GM18505 (cell line): Measurements from ENCODE around the gene MDH1B.
"Not testable (repeated sequence)": the region's sequence is repeated elsewhere in the genome, so short reads cannot be mapped to it uniquely, and the experiment has no call there.

Experiments
- ATAC-seq: cut with Tn5 transposase; IDR thresholded peaks from one replicate; pipeline ENCODE4 v1.9.1; 2021; ENCODE audit not compliant: unreplicated experiment
- POLR2A ChIP-seq: IDR thresholded peaks from 4 replicates; pipeline ENCODE4 v1.6.1; 2011; ENCODE audit warnings: borderline replicate concordance; ENCODE audit not compliant: insufficient read depth, insufficient read length; ENCODE audit errors: extremely low read depth

The MDH1B gene

GRCh38 chr2:206765242-206766056 lies at the start of gene MDH1B, which contains the start of gene FASTKD2:
MDH1B (minus strand) TSS chr2:206765328; CDS start chr2:206765271, 57 bp downstream.
FASTKD2 (plus strand) TSS chr2:206765606; CDS start chr2:206766694, 1,088 bp downstream.
- TF ChIP-seq POLR2A, result peak; percentile 81

GRCh38 chr2:206814498-206814897 lies 49.4 kb upstream of the MDH1B start:
- no peak for TF ChIP-seq POLR2A
- no peak for ATAC-seq

More at GRCh38 chr2:206765242-206766056, at the start of gene MDH1B, which contains the start of gene FASTKD2:
- ATAC-seq, result peak; percentile 92

- ATAC-seq, result not testable (repeated sequence)
Observed at GRCh38 chr2:206812471-206812870, 47.3 kb upstream of the MDH1B start.

GRCh38 chr2:206807624-206808023 lies 42.5 kb upstream of the MDH1B start:
- not testable (repeated sequence) for ATAC-seq

- TF ChIP-seq POLR2A, result no peak
Observed at GRCh38 chr2:206805887-206806607, 40.9 kb upstream of the MDH1B start.

GRCh38 chr2:206804326-206804725 lies 39.2 kb upstream of the MDH1B start:
- ATAC-seq, result no peak
- no peak for TF ChIP-seq POLR2A

More at GRCh38 chr2:206805887-206806607, 40.9 kb upstream of the MDH1B start:
- no peak for ATAC-seq

GRCh38 chr2:206802654-206803514 lies 37.8 kb upstream of the MDH1B start:
- no peak for TF ChIP-seq POLR2A
- ATAC-seq, result no peak

- no peak for ATAC-seq
- no peak for TF ChIP-seq POLR2A
Observed at GRCh38 chr2:206801418-206802189, 36.5 kb upstream of the MDH1B start.

- no peak for ATAC-seq
Observed at GRCh38 chr2:206800506-206801417, 35.6 kb upstream of the MDH1B start.

GRCh38 chr2:206799083-206799482 lies 34.0 kb upstream of the MDH1B start:
- TF ChIP-seq POLR2A, result no peak
- ATAC-seq, result no peak

More at GRCh38 chr2:206800506-206801417, 35.6 kb upstream of the MDH1B start:
- no peak for TF ChIP-seq POLR2A

GRCh38 chr2:206798000-206798399 lies 32.9 kb upstream of the MDH1B start:
- peak; percentile 52 for ATAC-seq

More at GRCh38 chr2:206798000-206798399, 32.9 kb upstream of the MDH1B start:
- no peak for TF ChIP-seq POLR2A
